GM12875 (cell line): ENCODE results near the gene OTOP2.

Source experiments
- H3K4me3 ChIP-seq: one replicate; pipeline ENCODE4 v1.5.1; 2011; ENCODE audit warnings: low read depth, low read length, control low read depth
- CTCF ChIP-seq: IDR thresholded peaks from 2 replicates; pipeline ENCODE4 v1.5.1; 2011; ENCODE audit warnings: low read depth, mild to moderate bottlenecking, control low read depth, inconsistent platforms, low read length, moderate library complexity, borderline replicate concordance; ENCODE audit not compliant: insufficient read depth

OTOP2 gene, protein sequence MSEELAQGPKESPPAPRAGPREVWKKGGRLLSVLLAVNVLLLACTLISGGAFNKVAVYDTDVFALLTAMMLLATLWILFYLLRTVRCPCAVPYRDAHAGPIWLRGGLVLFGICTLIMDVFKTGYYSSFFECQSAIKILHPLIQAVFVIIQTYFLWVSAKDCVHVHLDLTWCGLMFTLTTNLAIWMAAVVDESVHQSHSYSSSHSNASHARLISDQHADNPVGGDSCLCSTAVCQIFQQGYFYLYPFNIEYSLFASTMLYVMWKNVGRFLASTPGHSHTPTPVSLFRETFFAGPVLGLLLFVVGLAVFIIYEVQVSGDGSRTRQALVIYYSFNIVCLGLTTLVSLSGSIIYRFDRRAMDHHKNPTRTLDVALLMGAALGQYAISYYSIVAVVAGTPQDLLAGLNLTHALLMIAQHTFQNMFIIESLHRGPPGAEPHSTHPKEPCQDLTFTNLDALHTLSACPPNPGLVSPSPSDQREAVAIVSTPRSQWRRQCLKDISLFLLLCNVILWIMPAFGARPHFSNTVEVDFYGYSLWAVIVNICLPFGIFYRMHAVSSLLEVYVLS

DNA sequence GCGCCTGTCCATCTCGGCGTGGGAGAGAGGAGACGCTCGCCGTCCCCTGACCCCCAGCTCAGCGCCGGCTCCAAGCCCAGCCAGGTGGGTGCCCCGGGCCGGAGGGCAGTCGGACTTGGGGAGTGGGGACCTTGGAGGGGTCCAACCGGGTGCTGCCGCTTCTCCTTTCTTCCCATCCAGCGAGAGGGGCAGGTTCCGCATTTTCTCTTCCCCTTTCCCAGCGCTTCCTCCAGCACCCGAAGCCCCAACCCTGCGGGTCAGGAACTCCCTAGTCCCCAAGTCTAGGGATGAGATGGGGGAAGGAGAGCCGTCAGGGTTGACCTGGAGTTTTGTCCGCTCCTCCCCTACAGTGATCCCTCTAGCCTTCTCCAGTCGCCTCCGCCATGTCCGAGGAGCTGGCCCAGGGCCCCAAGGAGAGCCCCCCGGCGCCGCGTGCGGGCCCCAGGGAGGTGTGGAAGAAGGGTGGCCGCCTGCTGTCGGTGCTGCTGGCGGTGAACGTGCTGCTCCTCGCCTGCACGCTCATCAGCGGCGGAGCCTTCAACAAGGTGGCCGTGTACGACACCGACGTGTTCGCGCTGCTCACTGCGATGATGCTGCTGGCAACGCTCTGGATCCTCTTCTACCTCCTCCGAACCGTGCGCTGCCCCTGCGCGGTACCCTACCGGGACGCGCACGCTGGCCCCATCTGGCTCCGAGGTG, at the start of gene OTOP2:
Gene OTOP2 (plus strand): TSS at position 24 of the 699 bp plus-strand sequence. CDS start 360 bp downstream, at position 384.
- H3K4me3 ChIP-seq: no peak within 1 kb of the TSS
- no peak for TF ChIP-seq CTCF

DNA sequence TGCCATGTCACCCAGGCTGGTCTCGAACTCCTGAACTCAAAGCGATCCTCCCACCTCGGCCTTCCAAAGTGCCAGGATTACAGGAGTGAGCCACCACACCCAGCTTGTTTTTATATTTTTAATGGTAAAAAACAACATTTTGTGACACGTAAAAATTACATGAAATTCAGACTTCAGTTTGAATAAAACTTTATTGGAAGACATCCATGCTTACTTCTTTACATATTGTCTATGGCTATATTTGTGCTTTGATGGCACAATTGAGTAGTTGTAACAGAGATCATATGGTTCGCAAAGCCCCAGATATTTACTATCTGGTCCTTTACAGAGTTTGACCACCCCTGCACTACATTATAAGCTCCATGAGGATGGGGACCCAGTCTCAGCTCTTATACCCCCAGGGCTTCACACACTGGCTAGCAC, 49.4 kb upstream of the OTOP2 start:
- H3K4me3 ChIP-seq: no peak overlapping the region
- TF ChIP-seq CTCF: no peak

GRCh38 chr17:74875155-74875976, 48.7 kb upstream of the OTOP2 start:
- TF ChIP-seq CTCF: no peak
- no peak overlapping the region for H3K4me3 ChIP-seq

DNA sequence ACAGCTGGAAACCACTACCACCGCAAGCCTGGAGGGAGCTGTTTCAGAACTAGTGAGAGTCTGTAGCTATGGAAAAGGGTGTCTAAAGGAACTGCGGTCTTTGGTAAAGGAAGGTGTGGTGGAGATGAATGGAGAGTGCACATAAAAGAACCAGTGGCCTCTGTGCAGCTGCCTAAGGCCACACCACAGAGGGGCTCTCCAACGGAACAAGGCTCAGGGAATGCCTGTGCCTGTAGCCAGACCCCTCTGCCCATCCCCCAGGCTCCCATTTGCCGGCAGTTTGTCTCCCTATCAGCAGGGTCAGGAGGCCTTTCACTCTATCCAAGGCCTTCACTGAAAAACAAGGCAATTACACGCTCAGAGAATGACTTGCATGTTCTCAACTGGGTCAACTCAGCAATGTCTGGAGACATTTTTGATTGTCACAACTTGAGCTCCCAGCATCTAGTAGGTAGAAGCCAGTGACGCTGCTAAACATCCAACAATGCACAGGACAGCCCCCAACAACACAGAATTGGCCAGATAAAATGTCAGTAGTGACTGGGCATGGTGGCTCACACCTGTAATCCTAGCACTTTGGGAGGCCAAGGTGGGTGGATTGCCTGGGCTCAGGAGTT, 48.0 kb upstream of the OTOP2 start:
- TF ChIP-seq CTCF: no peak
- no peak overlapping the region for H3K4me3 ChIP-seq

DNA sequence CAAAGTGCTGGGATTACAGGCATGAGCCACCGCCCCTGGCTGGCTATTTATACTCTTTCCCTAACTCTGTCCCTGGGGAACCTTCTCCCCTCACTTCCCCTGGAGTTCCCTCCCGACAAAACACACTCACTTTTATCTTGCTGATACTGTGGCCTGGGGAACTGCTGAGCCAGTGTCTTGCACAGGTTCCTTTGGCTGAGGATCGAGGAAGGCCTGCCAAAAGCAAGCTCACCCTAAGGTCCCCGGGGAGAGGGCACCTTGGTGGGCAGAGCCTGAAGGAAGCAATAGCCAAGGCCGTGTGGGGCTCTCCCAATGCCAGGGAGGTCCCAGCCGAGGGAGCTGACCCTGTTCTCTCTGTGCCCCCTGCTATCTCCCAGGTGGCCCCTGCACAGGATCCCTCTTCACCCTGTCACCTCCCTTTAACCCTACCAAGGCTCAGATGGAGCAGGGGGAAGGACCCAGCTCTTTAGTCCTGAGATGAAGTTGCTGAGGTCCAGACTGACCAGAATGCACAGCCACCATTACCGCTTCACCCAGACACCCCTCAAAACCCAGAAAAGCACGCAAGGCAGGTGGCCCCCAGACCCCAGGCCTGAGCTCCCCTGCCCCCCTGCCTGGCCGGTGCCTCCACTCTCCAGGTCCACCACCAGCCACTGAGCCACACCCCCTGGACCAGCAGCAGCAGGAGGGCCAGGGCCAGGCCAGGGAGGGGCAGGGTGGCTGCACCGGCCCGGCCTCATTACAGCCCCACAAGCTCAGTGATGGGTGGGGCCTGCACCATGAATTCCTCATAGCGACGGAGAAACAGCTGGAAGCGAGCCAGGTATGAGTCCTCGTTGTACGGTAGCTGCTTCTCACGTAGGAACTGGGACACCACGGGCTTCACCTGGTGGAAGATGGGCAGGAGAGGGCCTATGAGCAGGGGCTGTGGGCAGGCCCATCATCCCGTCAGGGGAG, 46.2 kb upstream of the OTOP2 start:
- H3K4me3 ChIP-seq: no peak overlapping the region
- TF ChIP-seq CTCF: no peak
